K562 (cell line): Measurements from ENCODE around the gene PTCH2. TPM values are rescaled to one million over a fixed set of nuclear protein-coding genes. Genes with fewer than 3 reads are reported as not detected.

ENCODE experiments used
- EHMT2 ChIP-seq: fragments of 450-650 bp; IDR thresholded peaks from 2 replicates; pipeline ENCODE4 v1.6.1; 2018; ENCODE audit warnings: antibody characterized with exemption
- HNRNPL ChIP-seq: fragments of 200-400 bp; formaldehyde crosslinking; IDR thresholded peaks from 2 replicates; pipeline ENCODE4 v1.6.1; 2017; ENCODE audit warnings: low read depth, mild to moderate bottlenecking, low read length
- MCM7 ChIP-seq, 2 experiments: fragments of 450-650 bp; IDR thresholded peaks; 2 replicates each; pipeline ENCODE4 v1.6.1; 2016 to 2018
- MTF1 ChIP-seq: fragments of 250-450 bp; sonication (Bioruptor Pico); IDR thresholded peaks from 2 replicates; pipeline ENCODE4 v1.9.0; 2021; ENCODE audit warnings: moderate library complexity, mild to moderate bottlenecking, inconsistent platforms, borderline replicate concordance
- MYBL2 ChIP-seq, 2 experiments: fragments of 450-650 bp in 1 of 2; sonication (generic) in 1 of 2; formaldehyde crosslinking in 1 of 2; IDR thresholded peaks; 2 replicates each; pipeline versions ENCODE4 v1.6.1 to v1.8.1; 2017 to 2022; ENCODE audit warnings: borderline replicate concordance in 1 of 2, inconsistent platforms in 1 of 2, low read depth in 1 of 2, mild to moderate bottlenecking in 1 of 2, missing genetic modification reagents in 1 of 2, moderate library complexity in 1 of 2
- PML ChIP-seq: IDR thresholded peaks from 2 replicates; pipeline ENCODE4 v1.6.1; 2012; ENCODE audit warnings: low read length, inconsistent platforms
- RBM25 ChIP-seq: fragments of 200-400 bp; formaldehyde crosslinking; IDR thresholded peaks from 2 replicates; pipeline ENCODE4 v1.6.1; 2018; ENCODE audit warnings: low read length, low read depth, moderate library complexity; ENCODE audit not compliant: severe bottlenecking
- SRF ChIP-seq, 2 experiments: fragments of 250-450, 450-650 bp in 1 of 2; sonication (Bioruptor Pico) in 1 of 2; sonication (generic) in 1 of 2; formaldehyde crosslinking; IDR thresholded peaks; 2 replicates each; pipeline versions ENCODE4 v1.5.0 to v1.5.1; 2020 to 2022; ENCODE audit warnings: mild to moderate bottlenecking in 1 of 2, missing genetic modification reagents in 1 of 2
- ZNF184 ChIP-seq: sonication (generic); formaldehyde crosslinking; IDR thresholded peaks from 2 replicates; pipeline ENCODE4 v1.5.0; 2020; ENCODE audit warnings: missing genetic modification reagents
- ZNF232 ChIP-seq: sonication (generic); formaldehyde crosslinking; IDR thresholded peaks from 2 replicates; pipeline ENCODE4 v1.8.0; 2022; ENCODE audit warnings: mild to moderate bottlenecking, missing genetic modification reagents
- ZNF444 ChIP-seq: fragments of 250-450 bp; sonication (Bioruptor Pico); IDR thresholded peaks from 2 replicates; pipeline ENCODE4 v1.4.0; 2020; ENCODE audit warnings: mild to moderate bottlenecking, moderate library complexity
- polyA plus RNA-seq, 8 experiments: library from polyadenylated mRNA; depleted of rRNA in 4 of 8; stranded (reverse) in 5 of 8; unstranded in 3 of 8; fragments of >200 nt; fragmentation: Nextera tagmentation in 2 of 8; fragmentation: Illumina TruSeq in 1 of 8; extraction: Ambion mirVana in 2 of 8; extraction: Trizol in 1 of 8; gene quantifications; 2 replicates each; pipeline versions ENCODE4 v1.2.1 to v1.2.3, GENCODE V29; 2011 to 2014; ENCODE audit warnings: inconsistent platforms in 1 of 8, missing spikeins in 1 of 8
- total RNA-seq, 7 experiments: library from RNA; depleted of rRNA in 6 of 7; stranded (reverse); fragments of >200 nt in 6 of 7; fragmentation: Illumina TruSeq in 2 of 7; extraction: Trizol in 2 of 7; gene quantifications; 2 replicates each; pipeline versions ENCODE4 v1.2.1 to v1.2.3, GENCODE V29; 2011 to 2021; ENCODE audit warnings: low replicate concordance in 1 of 7
- TF ChIP-seq, protein P1 (sequence below): fragments of 250-450 bp; sonication (Bioruptor Pico); IDR thresholded peaks from 2 replicates; pipeline ENCODE4 v1.4.0; 2020; ENCODE audit warnings: mild to moderate bottlenecking, moderate library complexity
- TF ChIP-seq, protein P2 (sequence below), 2 experiments: IDR thresholded peaks; 2 replicates each; pipeline ENCODE4 v1.6.1; 2011; ENCODE audit warnings: borderline replicate concordance in 1 of 2, control low read depth in 1 of 2, low read depth in 1 of 2, low read length in 1 of 2, mild to moderate bottlenecking in 1 of 2, mixed read lengths in 1 of 2, moderate library complexity in 1 of 2; ENCODE audit not compliant: insufficient read depth in 1 of 2, insufficient read length in 1 of 2, poor library complexity in 1 of 2, severe bottlenecking in 1 of 2; ENCODE audit errors: extremely low read depth in 1 of 2
- TF ChIP-seq, protein P3 (sequence below): fragments of 250-450 bp; sonication (Bioruptor Pico); IDR thresholded peaks from 2 replicates; pipeline ENCODE4 v1.8.0; 2022; ENCODE audit warnings: inconsistent platforms
- TF ChIP-seq, protein P4 (sequence below): IDR thresholded peaks from 2 replicates; pipeline ENCODE4 v1.6.1; 2011; ENCODE audit not compliant: insufficient read length; ENCODE audit errors: extremely low read depth
- TF ChIP-seq, protein P5 (sequence below): fragments of 450-650 bp; IDR thresholded peaks from 2 replicates; pipeline ENCODE4 v1.7.0; 2016; ENCODE audit warnings: borderline replicate concordance

The PTCH2 gene
- total and polyA plus RNA-seq, 9 of the 15 experiments (the other 6 are each of a cell fraction or from before 2014, with no cell fraction given) = 0.15 to 27.3 (median 0.48) TPM; not detected in 1

DNA sequence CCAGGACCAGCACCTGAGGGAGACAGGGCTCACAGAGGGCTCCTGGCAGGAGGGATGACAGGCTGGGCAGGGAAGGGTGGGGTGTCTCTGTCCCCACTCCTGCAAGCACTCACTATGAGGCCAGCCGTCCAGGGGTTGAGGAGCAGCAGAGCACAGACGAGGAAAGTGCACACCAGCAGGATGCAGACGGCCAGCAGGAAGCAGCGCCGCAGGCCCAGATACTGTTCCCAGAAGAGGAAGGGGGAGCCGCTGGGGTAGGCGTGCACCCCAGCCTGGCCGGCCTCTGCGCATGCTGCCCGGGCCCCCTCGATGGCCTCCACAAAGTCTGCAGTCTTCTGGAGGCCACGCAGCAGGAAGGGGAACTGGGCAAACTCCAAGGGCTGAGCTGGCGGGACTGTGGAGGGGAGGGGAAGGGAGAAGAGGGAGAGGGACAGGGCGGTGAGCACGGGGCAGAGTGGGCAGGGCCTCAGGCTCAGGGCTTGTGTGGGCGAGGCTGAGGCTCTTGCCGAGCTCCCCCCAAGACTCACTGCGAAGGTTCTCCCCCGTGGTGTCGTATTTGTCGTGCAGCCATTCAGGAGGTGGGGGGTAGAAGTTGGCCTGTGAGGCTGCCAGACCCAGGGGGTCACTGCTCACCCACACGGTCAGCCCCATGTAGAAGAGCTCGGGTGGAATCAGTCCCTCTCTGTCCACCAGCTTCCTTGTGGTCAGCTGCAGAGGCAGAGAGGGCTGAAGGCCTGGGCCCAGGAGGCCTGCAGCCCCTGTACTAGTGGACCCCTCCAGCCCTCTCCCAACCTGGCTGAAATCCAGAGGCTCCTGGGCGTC lies 16.5 kb downstream of the PTCH2 start (continued):
- TF ChIP-seq, protein P1, sequence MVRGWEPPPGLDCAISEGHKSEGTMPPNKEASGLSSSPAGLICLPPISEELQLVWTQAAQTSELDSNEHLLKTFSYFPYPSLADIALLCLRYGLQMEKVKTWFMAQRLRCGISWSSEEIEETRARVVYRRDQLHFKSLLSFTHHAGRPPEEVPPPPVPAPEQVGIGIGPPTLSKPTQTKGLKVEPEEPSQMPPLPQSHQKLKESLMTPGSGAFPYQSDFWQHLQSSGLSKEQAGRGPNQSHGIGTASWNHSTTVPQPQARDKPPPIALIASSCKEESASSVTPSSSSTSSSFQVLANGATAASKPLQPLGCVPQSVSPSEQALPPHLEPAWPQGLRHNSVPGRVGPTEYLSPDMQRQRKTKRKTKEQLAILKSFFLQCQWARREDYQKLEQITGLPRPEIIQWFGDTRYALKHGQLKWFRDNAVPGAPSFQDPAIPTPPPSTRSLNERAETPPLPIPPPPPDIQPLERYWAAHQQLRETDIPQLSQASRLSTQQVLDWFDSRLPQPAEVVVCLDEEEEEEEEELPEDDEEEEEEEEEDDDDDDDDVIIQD (CRISPR knock-in tag) = no peak
- TF ChIP-seq ZNF444 (no peak), MTF1 (no peak), RBM25 (no peak), HNRNPL (no peak), SRF (CRISPR knock-in tag; IDR thresholded peaks at IDR 0.05) (no peak), PML (no peak), ZNF232 (CRISPR knock-in tag) (no peak), EHMT2 (no peak), ZNF184 (CRISPR knock-in tag) (no peak), MCM7 (IDR thresholded peaks at IDR 0.05) (no peak), MYBL2 (IDR thresholded peaks at IDR 0.05; ENCODE audit: low read depth) (no peak), MYBL2 (CRISPR knock-in tag; IDR thresholded peaks at IDR 0.05; ENCODE audit: borderline replicate concordance) (no peak)
- TF ChIP-seq, protein P2, sequence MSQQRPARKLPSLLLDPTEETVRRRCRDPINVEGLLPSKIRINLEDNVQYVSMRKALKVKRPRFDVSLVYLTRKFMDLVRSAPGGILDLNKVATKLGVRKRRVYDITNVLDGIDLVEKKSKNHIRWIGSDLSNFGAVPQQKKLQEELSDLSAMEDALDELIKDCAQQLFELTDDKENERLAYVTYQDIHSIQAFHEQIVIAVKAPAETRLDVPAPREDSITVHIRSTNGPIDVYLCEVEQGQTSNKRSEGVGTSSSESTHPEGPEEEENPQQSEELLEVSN (IDR thresholded peaks at IDR 0.05; ENCODE audit: borderline replicate concordance in 1 of 2, extremely low read depth in 1 of 2, insufficient read depth in 1 of 2, insufficient read length in 1 of 2, low read depth in 1 of 2, low read length in 1 of 2, poor library complexity in 1 of 2, severe bottlenecking in 1 of 2) = peak in 1 of 2 experiments; percentile 28
- TF ChIP-seq, protein P3, sequence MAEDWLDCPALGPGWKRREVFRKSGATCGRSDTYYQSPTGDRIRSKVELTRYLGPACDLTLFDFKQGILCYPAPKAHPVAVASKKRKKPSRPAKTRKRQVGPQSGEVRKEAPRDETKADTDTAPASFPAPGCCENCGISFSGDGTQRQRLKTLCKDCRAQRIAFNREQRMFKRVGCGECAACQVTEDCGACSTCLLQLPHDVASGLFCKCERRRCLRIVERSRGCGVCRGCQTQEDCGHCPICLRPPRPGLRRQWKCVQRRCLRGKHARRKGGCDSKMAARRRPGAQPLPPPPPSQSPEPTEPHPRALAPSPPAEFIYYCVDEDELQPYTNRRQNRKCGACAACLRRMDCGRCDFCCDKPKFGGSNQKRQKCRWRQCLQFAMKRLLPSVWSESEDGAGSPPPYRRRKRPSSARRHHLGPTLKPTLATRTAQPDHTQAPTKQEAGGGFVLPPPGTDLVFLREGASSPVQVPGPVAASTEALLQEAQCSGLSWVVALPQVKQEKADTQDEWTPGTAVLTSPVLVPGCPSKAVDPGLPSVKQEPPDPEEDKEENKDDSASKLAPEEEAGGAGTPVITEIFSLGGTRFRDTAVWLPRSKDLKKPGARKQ (CRISPR knock-in tag) = no peak
- TF ChIP-seq, protein P4, sequence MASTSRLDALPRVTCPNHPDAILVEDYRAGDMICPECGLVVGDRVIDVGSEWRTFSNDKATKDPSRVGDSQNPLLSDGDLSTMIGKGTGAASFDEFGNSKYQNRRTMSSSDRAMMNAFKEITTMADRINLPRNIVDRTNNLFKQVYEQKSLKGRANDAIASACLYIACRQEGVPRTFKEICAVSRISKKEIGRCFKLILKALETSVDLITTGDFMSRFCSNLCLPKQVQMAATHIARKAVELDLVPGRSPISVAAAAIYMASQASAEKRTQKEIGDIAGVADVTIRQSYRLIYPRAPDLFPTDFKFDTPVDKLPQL = no peak
- TF ChIP-seq, protein P5, sequence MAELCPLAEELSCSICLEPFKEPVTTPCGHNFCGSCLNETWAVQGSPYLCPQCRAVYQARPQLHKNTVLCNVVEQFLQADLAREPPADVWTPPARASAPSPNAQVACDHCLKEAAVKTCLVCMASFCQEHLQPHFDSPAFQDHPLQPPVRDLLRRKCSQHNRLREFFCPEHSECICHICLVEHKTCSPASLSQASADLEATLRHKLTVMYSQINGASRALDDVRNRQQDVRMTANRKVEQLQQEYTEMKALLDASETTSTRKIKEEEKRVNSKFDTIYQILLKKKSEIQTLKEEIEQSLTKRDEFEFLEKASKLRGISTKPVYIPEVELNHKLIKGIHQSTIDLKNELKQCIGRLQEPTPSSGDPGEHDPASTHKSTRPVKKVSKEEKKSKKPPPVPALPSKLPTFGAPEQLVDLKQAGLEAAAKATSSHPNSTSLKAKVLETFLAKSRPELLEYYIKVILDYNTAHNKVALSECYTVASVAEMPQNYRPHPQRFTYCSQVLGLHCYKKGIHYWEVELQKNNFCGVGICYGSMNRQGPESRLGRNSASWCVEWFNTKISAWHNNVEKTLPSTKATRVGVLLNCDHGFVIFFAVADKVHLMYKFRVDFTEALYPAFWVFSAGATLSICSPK = no peak
